Measurements from ENCODE around the gene SLC51B.
"Not testable (repeated sequence)": the region's sequence is repeated elsewhere in the genome, so short reads cannot be mapped to it uniquely, and the experiment has no call there.

SLC51B gene

GRCh38 chr15:65042776-65043327 is 2.3 kb upstream of the SLC51B start:
- no peak for DNase-seq

GRCh38 chr15:65044218-65044617 is 969 bp upstream of the SLC51B start:
- DNase-seq = not testable (repeated sequence)

GRCh38 chr15:65048241-65048640 is 3.1 kb downstream of the SLC51B start:
- no peak for DNase-seq

GRCh38 chr15:65049418-65049840 is 4.2 kb downstream of the SLC51B start:
- DNase-seq = peak; percentile 66

- DNase-seq = no peak
Measured at GRCh38 chr15:65050270-65050669, 5.1 kb downstream of the SLC51B start.

- no peak for DNase-seq
Measured at GRCh38 chr15:65051266-65051665, 6.1 kb downstream of the SLC51B start.

GRCh38 chr15:65052956-65053355 is 7.8 kb downstream of the SLC51B start:
- DNase-seq = no peak

GRCh38 chr15:65054333-65055200 is 9.4 kb downstream of the SLC51B start:
- no peak for DNase-seq

GRCh38 chr15:65055201-65055870 is 10.1 kb downstream of the SLC51B start:
- no peak for DNase-seq

GRCh38 chr15:65056106-65056505 is 10.9 kb downstream of the SLC51B start:
- no peak for DNase-seq

GRCh38 chr15:65056868-65057548 is 11.8 kb downstream of the SLC51B start:
- no peak for DNase-seq

GRCh38 chr15:65057549-65057940 is 12.4 kb downstream of the SLC51B start:
- no peak for DNase-seq

GRCh38 chr15:65058394-65059368 is 13.5 kb downstream of the SLC51B start:
- DNase-seq = no peak

- no peak for DNase-seq
Measured at GRCh38 chr15:65059369-65059750, 14.2 kb downstream of the SLC51B start.

GRCh38 chr15:65059931-65060596 is 14.9 kb downstream of the SLC51B start:
- DNase-seq = no peak

- DNase-seq = no peak
Measured at GRCh38 chr15:65060641-65061397, 15.6 kb downstream of the SLC51B start.

GRCh38 chr15:65062061-65062460 is 16.9 kb downstream of the SLC51B start:
- DNase-seq = no peak

GRCh38 chr15:65062726-65063125 is 17.5 kb downstream of the SLC51B start:
- no peak for DNase-seq

GRCh38 chr15:65066001-65066634 is 20.9 kb downstream of the SLC51B start:
- DNase-seq = no peak

GRCh38 chr15:65066635-65067316 is 21.6 kb downstream of the SLC51B start:
- DNase-seq = no peak
